Liver (tissue), 10 donors: ENCODE measurements around the gene ARPC3. TPM values are rescaled to one million over a fixed set of nuclear protein-coding genes. Genes with fewer than 3 reads are reported as not detected.

Source experiments
- DNase-seq: peaks from one replicate; pipeline ENCODE4 v3.0.0-alpha.2; 2017; ENCODE audit warnings: low spot score
- H3K27ac ChIP-seq, 2 donors: one replicate each; pipeline ENCODE4 v1.7.0; 2013; ENCODE audit warnings: inconsistent platforms in 2 of 2, low read length in 2 of 2, control low read depth in 1 of 2, low read depth in 1 of 2, mild to moderate bottlenecking in 1 of 2
- H3K27me3 ChIP-seq, 4 donors: one replicate each; pipeline versions ENCODE4 v1.6.1 to v1.7.0; 2013; ENCODE audit warnings: low read length in 3 of 4, inconsistent platforms in 1 of 4, mild to moderate bottlenecking in 1 of 4, moderate library complexity in 1 of 4; ENCODE audit not compliant: control insufficient read depth in 4 of 4, insufficient read depth in 4 of 4
- H3K36me3 ChIP-seq, 4 donors: one replicate each; pipeline versions ENCODE4 v1.6.1 to v1.7.0; 2013; ENCODE audit warnings: low read length in 3 of 4, mild to moderate bottlenecking in 3 of 4, low read depth in 1 of 4, moderate library complexity in 1 of 4; ENCODE audit not compliant: control insufficient read depth in 4 of 4, insufficient read depth in 3 of 4
- H3K4me1 ChIP-seq, 4 donors: one replicate each; pipeline versions ENCODE4 v1.6.1 to v1.7.0; 2013; ENCODE audit warnings: low read length in 3 of 4, mild to moderate bottlenecking in 3 of 4, moderate library complexity in 1 of 4; ENCODE audit not compliant: control insufficient read depth in 4 of 4, insufficient read depth in 4 of 4
- H3K4me3 ChIP-seq, 3 donors: one replicate each; pipeline versions ENCODE4 v1.6.1 to v1.7.0; 2013; ENCODE audit warnings: low read length in 3 of 3, control low read depth in 1 of 3, low read depth in 1 of 3, mild to moderate bottlenecking in 1 of 3
- H3K9ac ChIP-seq, 2 donors: one replicate each; pipeline ENCODE4 v1.7.0; 2013; ENCODE audit warnings: low read length in 2 of 2, mild to moderate bottlenecking in 2 of 2, moderate library complexity in 2 of 2, control low read depth in 1 of 2, low read depth in 1 of 2
- H3K9me3 ChIP-seq, 4 donors: one replicate each; pipeline versions ENCODE4 v1.6.1 to v1.7.0; 2013; ENCODE audit warnings: low read length in 3 of 4; ENCODE audit not compliant: control insufficient read depth in 4 of 4
- CTCF ChIP-seq: fragments of 150-350 bp; IDR thresholded peaks from 2 replicates; pipeline ENCODE4 v1.5.1; 2017; ENCODE audit warnings: improper control_type of control experiment, low read depth, low read length; ENCODE audit not compliant: missing input control
- EGR1 ChIP-seq, 2 donors: IDR thresholded peaks; 2 replicates each; pipeline ENCODE4 v1.6.1; 2016 to 2018; ENCODE audit warnings: antibody characterized with exemption in 2 of 2, low read depth in 2 of 2
- FOXA1 ChIP-seq: IDR thresholded peaks from 2 replicates; pipeline ENCODE4 v1.6.1; 2016; ENCODE audit warnings: antibody characterized with exemption
- FOXA2 ChIP-seq: IDR thresholded peaks from 2 replicates; pipeline ENCODE4 v1.6.1; 2016; ENCODE audit warnings: antibody characterized with exemption
- GABPA ChIP-seq, 2 donors: IDR thresholded peaks in 1 of 2; conservative IDR thresholded peaks in 1 of 2; 2 replicates each; pipeline ENCODE4 v1.6.1; 2016; ENCODE audit warnings: antibody characterized with exemption in 2 of 2, mild to moderate bottlenecking in 1 of 2, moderate library complexity in 1 of 2
- HNF4A ChIP-seq, 2 donors: conservative IDR thresholded peaks; 2 replicates each; pipeline ENCODE4 v1.6.1; 2016; ENCODE audit warnings: antibody characterized with exemption in 2 of 2, mild to moderate bottlenecking in 2 of 2
- HNF4G ChIP-seq: IDR thresholded peaks from 2 replicates; pipeline ENCODE4 v1.6.1; 2016; ENCODE audit warnings: antibody characterized with exemption
- JUND ChIP-seq, 2 donors: IDR thresholded peaks; 2 replicates each; pipeline ENCODE4 v1.6.1; 2016; ENCODE audit warnings: antibody characterized with exemption in 2 of 2
- NR2F2 ChIP-seq: IDR thresholded peaks from 2 replicates; pipeline ENCODE4 v1.6.1; 2016; ENCODE audit warnings: antibody characterized with exemption
- RAD21 ChIP-seq, 2 donors: IDR thresholded peaks; 2 replicates each; pipeline ENCODE4 v1.6.1; 2016; ENCODE audit warnings: antibody characterized with exemption in 2 of 2, mild to moderate bottlenecking in 2 of 2
- RXRA ChIP-seq, 2 donors: IDR thresholded peaks; 2 replicates each; pipeline ENCODE4 v1.6.1; 2017 to 2018; ENCODE audit warnings: antibody characterized with exemption in 2 of 2, mild to moderate bottlenecking in 1 of 2
- SP1 ChIP-seq: IDR thresholded peaks from 2 replicates; pipeline ENCODE4 v1.6.1; 2018; ENCODE audit warnings: antibody characterized with exemption, mild to moderate bottlenecking
- TAF1 ChIP-seq: conservative IDR thresholded peaks from 2 replicates; pipeline ENCODE4 v1.6.1; 2016; ENCODE audit warnings: antibody characterized with exemption, mild to moderate bottlenecking
- YY1 ChIP-seq: IDR thresholded peaks from 2 replicates; pipeline ENCODE4 v1.6.1; 2016; ENCODE audit warnings: antibody characterized with exemption, mild to moderate bottlenecking
- WGBS: extraction: QIAGEN DNeasy Blood & Tissue Kit; methylation state at CpG from one replicate; pipeline ENCODE4 v1.1.7; 2013; 5-methylcytosine and 5-hydroxymethylcytosine counted together
- polyA plus RNA-seq, 2 donors: library from polyadenylated mRNA; stranded (reverse) in 1 of 2; unstranded in 1 of 2; fragments of 200-250 nt in 1 of 2; fragments of >200 nt in 1 of 2; fragmentation: Nextera tagmentation in 1 of 2; extraction: Ambion mirVana in 1 of 2; gene quantifications; one replicate each; pipeline versions ENCODE4 v1.2.1 to v1.2.3, GENCODE V29; 2013 to 2015
- small RNA-seq: library from RNA; depleted of rRNA; stranded (forward); fragments of <200 nt; gene quantifications from one replicate; pipeline ENCODE3, GENCODE V24; 2014
- total RNA-seq, 2 donors: library from RNA; depleted of rRNA; stranded (reverse); fragments of >200 nt; gene quantifications; one replicate each; pipeline ENCODE4 v1.2.3, GENCODE V29; 2014
- TF ChIP-seq, protein P1 (sequence below): IDR thresholded peaks from 2 replicates; pipeline ENCODE4 v1.6.1; 2016; ENCODE audit warnings: antibody characterized with exemption
- TF ChIP-seq, protein P2 (sequence below): IDR thresholded peaks from 2 replicates; pipeline ENCODE4 v1.6.1; 2016; ENCODE audit warnings: antibody characterized with exemption
- TF ChIP-seq, protein P3 (sequence below): IDR thresholded peaks from 2 replicates; pipeline ENCODE4 v1.6.1; 2016; ENCODE audit warnings: antibody characterized with exemption, mild to moderate bottlenecking
- TF ChIP-seq, protein P4 (sequence below): IDR thresholded peaks from 2 replicates; pipeline ENCODE4 v1.6.1; 2016; ENCODE audit warnings: antibody characterized with exemption
- donor health status: healthy.
- donor health status: healthy.
- donor health status: healthy.
- donor health status: healthy.
- donor health status: healthy.

Gene ARPC3
- total and polyA plus RNA-seq, 4 donors: 86.2 to 140 (median 115) TPM

GRCh38 chr12:110403146-110403975, 46.8 kb downstream of the ARPC3 start, which contains the start of gene ANAPC7:
ANAPC7 (minus strand) TSS chr12:110403708; CDS start chr12:110403627, 81 bp downstream.
- Histone ChIP-seq H3K27ac (peak within 1 kb of the TSS; percentile 96 to 99), H3K4me3 (peak within 1 kb of the TSS; percentile 87 to 99 (median 96)), H3K27me3 (no peaks in the 10 kb centered on the region), H3K9ac (peak within 1 kb of the TSS; percentile 86 to 100), H3K9me3 (no peaks in the 10 kb centered on the region), H3K36me3 (peaks cover 0 to 2% (median 0%) of the 10 kb centered on the region in 4 donors), H3K4me1 (peaks cover 2 to 9% (median 6%) of the 10 kb centered on the region in 4 donors)
- peak; percentile 88 for DNase-seq
- TF ChIP-seq GABPA (IDR thresholded peaks at IDR 0.05 in 1 of 2, conservative IDR thresholded peaks at IDR 0.05 in 1 of 2) (no peak), RXRA (IDR thresholded peaks at IDR 0.05) (peak in 1 of 2 donors; percentile 16), TAF1 (peak; percentile 25), CTCF (no peak), HNF4A (conservative IDR thresholded peaks at IDR 0.05) (peak; percentile 21 to 47), YY1 (peak; percentile 99), NR2F2 (peak; percentile 50), JUND (IDR thresholded peaks at IDR 0.05) (no peak), SP1 (peak; percentile 43), RAD21 (IDR thresholded peaks at IDR 0.05) (peak in 1 of 2 donors; percentile 44), HNF4G (no peak), FOXA1 (no peak), EGR1 (IDR thresholded peaks at IDR 0.05; ENCODE audit: low read depth in 2 of 2) (no peak), FOXA2 (no peak)
- TF ChIP-seq, protein P1, sequence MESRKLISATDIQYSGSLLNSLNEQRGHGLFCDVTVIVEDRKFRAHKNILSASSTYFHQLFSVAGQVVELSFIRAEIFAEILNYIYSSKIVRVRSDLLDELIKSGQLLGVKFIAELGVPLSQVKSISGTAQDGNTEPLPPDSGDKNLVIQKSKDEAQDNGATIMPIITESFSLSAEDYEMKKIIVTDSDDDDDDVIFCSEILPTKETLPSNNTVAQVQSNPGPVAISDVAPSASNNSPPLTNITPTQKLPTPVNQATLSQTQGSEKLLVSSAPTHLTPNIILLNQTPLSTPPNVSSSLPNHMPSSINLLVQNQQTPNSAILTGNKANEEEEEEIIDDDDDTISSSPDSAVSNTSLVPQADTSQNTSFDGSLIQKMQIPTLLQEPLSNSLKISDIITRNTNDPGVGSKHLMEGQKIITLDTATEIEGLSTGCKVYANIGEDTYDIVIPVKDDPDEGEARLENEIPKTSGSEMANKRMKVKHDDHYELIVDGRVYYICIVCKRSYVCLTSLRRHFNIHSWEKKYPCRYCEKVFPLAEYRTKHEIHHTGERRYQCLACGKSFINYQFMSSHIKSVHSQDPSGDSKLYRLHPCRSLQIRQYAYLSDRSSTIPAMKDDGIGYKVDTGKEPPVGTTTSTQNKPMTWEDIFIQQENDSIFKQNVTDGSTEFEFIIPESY: peak; percentile 27
- TF ChIP-seq, protein P2, sequence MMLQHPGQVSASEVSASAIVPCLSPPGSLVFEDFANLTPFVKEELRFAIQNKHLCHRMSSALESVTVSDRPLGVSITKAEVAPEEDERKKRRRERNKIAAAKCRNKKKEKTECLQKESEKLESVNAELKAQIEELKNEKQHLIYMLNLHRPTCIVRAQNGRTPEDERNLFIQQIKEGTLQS: no peak
- TF ChIP-seq, protein P3, sequence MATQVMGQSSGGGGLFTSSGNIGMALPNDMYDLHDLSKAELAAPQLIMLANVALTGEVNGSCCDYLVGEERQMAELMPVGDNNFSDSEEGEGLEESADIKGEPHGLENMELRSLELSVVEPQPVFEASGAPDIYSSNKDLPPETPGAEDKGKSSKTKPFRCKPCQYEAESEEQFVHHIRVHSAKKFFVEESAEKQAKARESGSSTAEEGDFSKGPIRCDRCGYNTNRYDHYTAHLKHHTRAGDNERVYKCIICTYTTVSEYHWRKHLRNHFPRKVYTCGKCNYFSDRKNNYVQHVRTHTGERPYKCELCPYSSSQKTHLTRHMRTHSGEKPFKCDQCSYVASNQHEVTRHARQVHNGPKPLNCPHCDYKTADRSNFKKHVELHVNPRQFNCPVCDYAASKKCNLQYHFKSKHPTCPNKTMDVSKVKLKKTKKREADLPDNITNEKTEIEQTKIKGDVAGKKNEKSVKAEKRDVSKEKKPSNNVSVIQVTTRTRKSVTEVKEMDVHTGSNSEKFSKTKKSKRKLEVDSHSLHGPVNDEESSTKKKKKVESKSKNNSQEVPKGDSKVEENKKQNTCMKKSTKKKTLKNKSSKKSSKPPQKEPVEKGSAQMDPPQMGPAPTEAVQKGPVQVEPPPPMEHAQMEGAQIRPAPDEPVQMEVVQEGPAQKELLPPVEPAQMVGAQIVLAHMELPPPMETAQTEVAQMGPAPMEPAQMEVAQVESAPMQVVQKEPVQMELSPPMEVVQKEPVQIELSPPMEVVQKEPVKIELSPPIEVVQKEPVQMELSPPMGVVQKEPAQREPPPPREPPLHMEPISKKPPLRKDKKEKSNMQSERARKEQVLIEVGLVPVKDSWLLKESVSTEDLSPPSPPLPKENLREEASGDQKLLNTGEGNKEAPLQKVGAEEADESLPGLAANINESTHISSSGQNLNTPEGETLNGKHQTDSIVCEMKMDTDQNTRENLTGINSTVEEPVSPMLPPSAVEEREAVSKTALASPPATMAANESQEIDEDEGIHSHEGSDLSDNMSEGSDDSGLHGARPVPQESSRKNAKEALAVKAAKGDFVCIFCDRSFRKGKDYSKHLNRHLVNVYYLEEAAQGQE: peak; percentile 27
- TF ChIP-seq, protein P4, sequence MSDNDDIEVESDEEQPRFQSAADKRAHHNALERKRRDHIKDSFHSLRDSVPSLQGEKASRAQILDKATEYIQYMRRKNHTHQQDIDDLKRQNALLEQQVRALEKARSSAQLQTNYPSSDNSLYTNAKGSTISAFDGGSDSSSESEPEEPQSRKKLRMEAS: peak; percentile 91
- WGBS: under 1% methylated on average over 62 of the region's 62 CpGs

Small RNAs within 50 kb of the gene (small RNA-seq; reads per million reads assigned to genes)
- not detected for gene RF00278

Other genes starting within 250 kb of the ARPC3 start
- gene ATP2A2, start 169.1 kb downstream of the ARPC3 start, total RNA-seq: 100 to 1,000 TPM in 1 of 2 donors, 10 to 100 TPM in 1; 60.8 to 198 TPM
- gene ATP2A2, start 169.1 kb downstream of the ARPC3 start, polyA plus RNA-seq: 10 to 100 TPM; 20.9 to 74.3 TPM
- gene ANAPC7, start 46.6 kb downstream of the ARPC3 start, total RNA-seq: 10 to 100 TPM; 19.3 to 21.1 TPM
- 10 to 100 TPM; 11.4 to 13.3 TPM for gene ANAPC7, start 46.6 kb downstream of the ARPC3 start, polyA plus RNA-seq
- 10 to 100 TPM; 13.4 to 17.7 TPM for gene GPN3, start 17.9 kb upstream of the ARPC3 start, total RNA-seq
- 10 to 100 TPM; 19.6 to 47.2 TPM for gene GPN3, start 17.9 kb upstream of the ARPC3 start, polyA plus RNA-seq
- 1 to 10 TPM; 3.6 to 7.4 TPM for gene FAM216A, start 18.5 kb upstream of the ARPC3 start, total RNA-seq
- 1 to 10 TPM; 4.7 to 4.8 TPM for gene FAM216A, start 18.5 kb upstream of the ARPC3 start, polyA plus RNA-seq
- gene VPS29, start 51.8 kb upstream of the ARPC3 start, total RNA-seq: 10 to 100 TPM; 48.0 to 61.5 TPM
- 100 to 1,000 TPM in 1 of 2 donors, 10 to 100 TPM in 1; 74.1 to 170 TPM for gene VPS29, start 51.8 kb upstream of the ARPC3 start, polyA plus RNA-seq
- under 1 TPM; 0.33 to 0.56 TPM for gene RAD9B, start 52.0 kb upstream of the ARPC3 start, total RNA-seq
- under 1 TPM; 0.14 to 0.22 TPM for gene RAD9B, start 52.0 kb upstream of the ARPC3 start, polyA plus RNA-seq
- 10 to 100 TPM in 1 of 2 donors, 1 to 10 TPM in 1; 8.5 to 15.7 TPM for gene PPTC7, start 133.0 kb upstream of the ARPC3 start, total RNA-seq
- gene PPTC7, start 133.0 kb upstream of the ARPC3 start, polyA plus RNA-seq: 1 to 10 TPM; 5.6 to 8.2 TPM
- gene TCTN1, start 163.8 kb upstream of the ARPC3 start, total RNA-seq: 10 to 100 TPM; 11.3 to 12.0 TPM
- 10 to 100 TPM in 1 of 2 donors, 1 to 10 TPM in 1; 6.0 to 10.4 TPM for gene TCTN1, start 163.8 kb upstream of the ARPC3 start, polyA plus RNA-seq
- gene HVCN1, start 238.8 kb upstream of the ARPC3 start, total RNA-seq: 1 to 10 TPM; 2.6 to 5.4 TPM
- 1 to 10 TPM; 1.8 to 2.3 TPM for gene HVCN1, start 238.8 kb upstream of the ARPC3 start, polyA plus RNA-seq